Retinal pigment epithelial cell (primary cell): Measurements from ENCODE around the gene F2.

Experiments used
- DNase-seq: peaks from one replicate; pipeline ENCODE4 v3.0.0-alpha.2; 2010; ENCODE audit warnings: low read depth
- H3K4me3 ChIP-seq: 2 replicates; pipeline ENCODE4 v1.5.1; 2011; ENCODE audit warnings: mild to moderate bottlenecking, low read length, control low read depth, moderate library complexity
- CTCF ChIP-seq: conservative IDR thresholded peaks from 2 replicates; pipeline ENCODE4 v1.5.1; 2011; ENCODE audit warnings: low read depth, low read length, control low read depth, inconsistent platforms

Gene F2

DNA sequence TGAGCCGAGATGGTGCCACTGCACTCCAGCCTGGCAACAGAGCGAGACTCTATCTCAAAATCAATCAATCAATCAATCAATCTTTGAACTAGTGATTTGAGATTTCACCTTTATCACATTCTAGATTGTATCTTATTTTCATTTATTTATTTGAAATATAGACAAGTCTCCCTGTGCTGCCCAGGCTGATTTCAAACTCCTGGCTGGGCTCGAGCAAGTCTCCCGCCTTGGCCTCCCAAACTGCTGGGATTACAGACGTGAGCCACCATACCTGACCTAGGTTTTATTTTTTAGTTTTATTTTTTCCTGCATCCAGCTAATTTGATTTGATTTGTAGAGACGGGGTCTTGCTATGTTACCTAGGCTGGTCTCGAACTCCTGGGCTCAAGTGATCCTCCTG, 17.1 kb downstream of the F2 start:
- no peak overlapping the region for H3K4me3 ChIP-seq
- no peak for DNase-seq
- TF ChIP-seq CTCF: no peak

DNA sequence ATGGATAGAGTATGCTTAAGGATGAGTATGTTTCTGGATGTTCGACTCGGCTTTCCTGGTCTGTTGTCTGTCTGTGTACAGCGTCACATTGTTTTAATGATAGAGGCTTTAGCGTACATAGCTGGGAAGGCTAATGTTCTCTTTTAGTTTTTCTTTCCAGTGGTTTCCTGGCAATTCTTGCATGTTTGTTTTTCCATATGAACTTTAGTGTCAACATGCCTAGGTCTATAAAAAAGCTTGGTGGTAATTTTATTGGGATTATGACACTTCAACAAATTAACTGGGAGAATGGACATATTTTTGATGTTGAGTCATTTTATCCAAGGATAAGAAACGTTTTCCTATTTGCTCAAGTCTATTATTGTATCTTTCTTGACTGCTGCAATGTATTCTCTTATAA, 17.6 kb downstream of the F2 start:
- no peak for DNase-seq
- TF ChIP-seq CTCF: no peak

GRCh38 chr11:46737699-46738098, 18.7 kb downstream of the F2 start:
- no peak for DNase-seq
- no peak for TF ChIP-seq CTCF
- no peak overlapping the region for H3K4me3 ChIP-seq

More for the DNA sequence above, 17.6 kb downstream of the F2 start:
- no peak overlapping the region for H3K4me3 ChIP-seq

GRCh38 chr11:46738887-46739286, 19.9 kb downstream of the F2 start:
- no peak for TF ChIP-seq CTCF
- no peak overlapping the region for H3K4me3 ChIP-seq
- no peak for DNase-seq

DNA sequence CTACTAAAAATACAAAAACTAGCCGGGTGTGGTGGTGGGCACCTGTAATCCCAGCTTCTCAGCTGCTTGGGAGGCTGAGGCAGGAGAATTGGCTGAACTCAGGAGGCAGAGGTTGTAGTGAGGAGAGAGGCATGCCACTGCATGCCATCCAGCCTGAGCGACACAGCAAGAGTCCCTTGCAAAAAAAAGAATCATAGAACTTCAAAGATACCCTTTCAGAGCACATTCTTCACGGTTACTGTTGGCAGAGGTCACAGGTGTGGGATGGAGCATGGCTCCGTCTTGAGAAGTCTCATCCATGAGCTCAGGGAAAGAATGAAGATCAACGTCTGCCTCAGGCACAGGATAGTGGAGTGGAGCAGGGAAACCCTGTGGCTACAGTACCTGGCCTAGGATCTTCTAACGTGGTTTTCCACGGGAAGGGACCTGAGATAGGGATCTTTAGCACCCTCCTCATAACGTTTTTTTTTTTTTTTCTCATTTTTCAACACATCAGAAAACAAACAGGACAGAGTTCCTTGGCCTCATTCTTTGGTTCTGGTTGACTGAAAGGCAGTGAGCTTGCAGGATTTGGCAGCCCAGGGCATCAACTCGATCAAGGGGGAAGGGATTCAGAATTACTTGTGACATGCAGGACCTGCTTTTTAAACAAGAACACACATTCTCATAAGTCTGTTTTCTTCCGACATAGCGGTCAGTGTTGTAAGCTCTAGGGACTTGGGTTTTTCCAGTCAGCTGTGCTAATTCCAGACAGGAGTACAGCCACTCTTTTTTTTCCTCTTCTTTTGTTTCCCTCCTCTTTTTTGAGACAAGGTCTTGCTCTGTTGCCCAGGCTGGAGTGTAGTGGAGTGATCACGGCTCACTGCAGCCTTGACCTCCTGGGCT, 22.8 kb downstream of the F2 start:
- no peak for DNase-seq
- TF ChIP-seq CTCF: no peak

DNA sequence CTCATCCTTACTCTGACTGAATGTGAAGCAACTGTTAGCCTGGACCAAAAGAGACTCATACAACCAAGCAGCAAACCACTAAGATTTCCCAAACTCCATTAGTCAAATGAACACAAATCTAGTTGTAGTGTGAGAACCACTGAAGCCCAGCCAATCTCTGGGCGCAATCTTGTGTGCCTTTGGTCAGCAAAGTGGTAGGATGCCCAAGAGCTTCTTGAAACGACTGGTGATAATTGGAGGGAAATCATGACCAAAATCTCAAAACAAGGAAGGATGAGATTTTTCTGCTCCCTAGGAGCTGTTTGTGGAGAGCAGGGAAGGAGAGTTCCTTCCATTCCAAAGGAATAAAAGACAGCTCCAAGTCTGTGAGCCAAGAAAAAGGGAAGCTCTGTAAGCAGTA, 24.0 kb downstream of the F2 start:
- no peak for TF ChIP-seq CTCF
- H3K4me3 ChIP-seq: no peak overlapping the region
- no peak for DNase-seq

More for the DNA sequence above, 22.8 kb downstream of the F2 start:
- H3K4me3 ChIP-seq: no peak overlapping the region
